Measurements from ENCODE around the gene TMEM131.
"Not testable (repeated sequence)": the region's sequence is repeated elsewhere in the genome, so short reads cannot be mapped to it uniquely, and the experiment has no call there.

TMEM131 gene, protein sequence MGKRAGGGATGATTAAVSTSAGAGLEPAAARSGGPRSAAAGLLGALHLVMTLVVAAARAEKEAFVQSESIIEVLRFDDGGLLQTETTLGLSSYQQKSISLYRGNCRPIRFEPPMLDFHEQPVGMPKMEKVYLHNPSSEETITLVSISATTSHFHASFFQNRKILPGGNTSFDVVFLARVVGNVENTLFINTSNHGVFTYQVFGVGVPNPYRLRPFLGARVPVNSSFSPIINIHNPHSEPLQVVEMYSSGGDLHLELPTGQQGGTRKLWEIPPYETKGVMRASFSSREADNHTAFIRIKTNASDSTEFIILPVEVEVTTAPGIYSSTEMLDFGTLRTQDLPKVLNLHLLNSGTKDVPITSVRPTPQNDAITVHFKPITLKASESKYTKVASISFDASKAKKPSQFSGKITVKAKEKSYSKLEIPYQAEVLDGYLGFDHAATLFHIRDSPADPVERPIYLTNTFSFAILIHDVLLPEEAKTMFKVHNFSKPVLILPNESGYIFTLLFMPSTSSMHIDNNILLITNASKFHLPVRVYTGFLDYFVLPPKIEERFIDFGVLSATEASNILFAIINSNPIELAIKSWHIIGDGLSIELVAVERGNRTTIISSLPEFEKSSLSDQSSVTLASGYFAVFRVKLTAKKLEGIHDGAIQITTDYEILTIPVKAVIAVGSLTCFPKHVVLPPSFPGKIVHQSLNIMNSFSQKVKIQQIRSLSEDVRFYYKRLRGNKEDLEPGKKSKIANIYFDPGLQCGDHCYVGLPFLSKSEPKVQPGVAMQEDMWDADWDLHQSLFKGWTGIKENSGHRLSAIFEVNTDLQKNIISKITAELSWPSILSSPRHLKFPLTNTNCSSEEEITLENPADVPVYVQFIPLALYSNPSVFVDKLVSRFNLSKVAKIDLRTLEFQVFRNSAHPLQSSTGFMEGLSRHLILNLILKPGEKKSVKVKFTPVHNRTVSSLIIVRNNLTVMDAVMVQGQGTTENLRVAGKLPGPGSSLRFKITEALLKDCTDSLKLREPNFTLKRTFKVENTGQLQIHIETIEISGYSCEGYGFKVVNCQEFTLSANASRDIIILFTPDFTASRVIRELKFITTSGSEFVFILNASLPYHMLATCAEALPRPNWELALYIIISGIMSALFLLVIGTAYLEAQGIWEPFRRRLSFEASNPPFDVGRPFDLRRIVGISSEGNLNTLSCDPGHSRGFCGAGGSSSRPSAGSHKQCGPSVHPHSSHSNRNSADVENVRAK (N-terminal part only)

DNA sequence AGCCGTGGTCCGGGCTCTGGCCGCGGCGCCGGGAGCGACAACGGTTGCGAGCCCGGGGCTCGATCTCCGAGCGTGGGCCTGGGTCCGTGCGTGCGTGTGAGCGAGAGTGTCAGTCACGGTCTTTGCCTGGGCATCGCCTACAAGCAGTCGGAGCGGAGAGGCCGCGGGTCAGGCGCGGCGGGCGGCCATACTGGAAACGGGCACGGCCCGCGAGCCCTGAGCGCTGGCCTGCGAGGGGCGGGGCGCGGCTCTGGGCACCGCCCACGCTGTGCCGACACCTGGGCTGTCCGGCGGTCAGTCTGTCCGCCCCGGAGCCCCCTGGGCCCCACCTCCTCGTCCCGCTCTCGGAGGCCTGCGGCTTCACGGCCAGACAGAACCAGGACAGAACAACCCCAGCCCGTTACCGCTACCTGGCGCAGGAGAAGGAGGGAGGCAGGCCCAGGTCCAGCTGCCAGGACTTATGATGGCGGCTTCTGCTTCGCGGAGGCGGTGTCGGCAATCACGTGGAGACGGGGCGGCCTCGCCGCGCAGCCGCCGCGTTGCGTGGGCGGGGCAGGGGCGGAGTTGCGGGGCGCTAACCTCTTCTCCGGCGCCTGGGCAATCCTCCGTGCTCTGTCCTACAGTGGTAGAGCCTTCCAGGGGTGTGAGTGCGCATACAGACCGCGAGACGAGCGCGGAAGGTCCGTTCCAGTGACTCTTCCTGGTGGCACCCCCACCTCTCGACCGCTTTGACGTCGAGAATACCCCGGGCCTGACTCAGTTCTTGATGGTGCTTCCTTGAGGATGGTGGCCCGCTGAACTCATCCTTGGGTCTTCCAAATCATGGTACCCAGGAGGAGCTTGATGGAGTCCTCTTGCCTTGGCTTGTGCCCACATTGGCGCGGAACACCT is at the start of gene TMEM131:
TSS of gene TMEM131 (minus strand) at position 215 of the 891 bp plus-strand sequence. CDS start 286 bp downstream, outside the sequence.
- peak; percentile 97 for DNase-seq

DNA sequence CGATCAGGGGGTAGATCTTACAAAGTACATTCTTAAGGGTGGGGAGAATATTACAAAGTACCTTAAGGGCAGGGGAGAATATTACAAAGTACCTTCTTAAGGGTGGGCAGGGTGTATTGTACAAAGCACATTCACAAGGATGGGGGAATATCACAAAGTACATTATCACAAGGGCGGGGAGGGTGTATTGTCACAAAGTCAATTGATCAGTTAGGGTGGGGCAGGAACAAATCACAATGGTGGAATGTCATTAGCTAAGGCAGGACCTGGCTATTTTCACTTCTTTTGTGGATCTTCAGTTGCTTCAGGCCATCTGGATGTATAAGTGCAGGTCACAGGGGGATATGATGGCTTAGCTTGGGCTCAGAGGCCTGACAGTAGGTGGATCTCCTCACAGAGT is 49.0 kb upstream of the TMEM131 start:
- DNase-seq = not testable (repeated sequence)

DNA sequence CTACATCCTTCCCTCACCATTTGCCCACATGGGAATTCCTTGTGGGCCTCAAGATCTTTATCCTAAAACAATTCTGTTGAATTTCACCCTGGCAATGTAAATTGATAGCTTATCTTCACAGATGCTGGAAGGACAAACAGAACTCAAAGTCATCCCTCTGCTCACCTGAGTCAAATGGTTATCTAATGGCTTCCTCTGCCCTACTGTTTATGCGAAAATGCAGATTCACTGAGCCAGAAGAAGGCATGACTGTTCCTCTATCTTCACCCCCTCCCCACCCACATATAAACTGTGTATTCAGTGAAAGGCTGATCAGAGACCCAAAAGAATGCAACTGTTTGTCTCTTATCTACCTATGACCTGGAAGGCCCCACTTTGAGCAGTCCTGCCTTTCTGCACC is 47.4 kb upstream of the TMEM131 start:
- no peak for DNase-seq

DNA sequence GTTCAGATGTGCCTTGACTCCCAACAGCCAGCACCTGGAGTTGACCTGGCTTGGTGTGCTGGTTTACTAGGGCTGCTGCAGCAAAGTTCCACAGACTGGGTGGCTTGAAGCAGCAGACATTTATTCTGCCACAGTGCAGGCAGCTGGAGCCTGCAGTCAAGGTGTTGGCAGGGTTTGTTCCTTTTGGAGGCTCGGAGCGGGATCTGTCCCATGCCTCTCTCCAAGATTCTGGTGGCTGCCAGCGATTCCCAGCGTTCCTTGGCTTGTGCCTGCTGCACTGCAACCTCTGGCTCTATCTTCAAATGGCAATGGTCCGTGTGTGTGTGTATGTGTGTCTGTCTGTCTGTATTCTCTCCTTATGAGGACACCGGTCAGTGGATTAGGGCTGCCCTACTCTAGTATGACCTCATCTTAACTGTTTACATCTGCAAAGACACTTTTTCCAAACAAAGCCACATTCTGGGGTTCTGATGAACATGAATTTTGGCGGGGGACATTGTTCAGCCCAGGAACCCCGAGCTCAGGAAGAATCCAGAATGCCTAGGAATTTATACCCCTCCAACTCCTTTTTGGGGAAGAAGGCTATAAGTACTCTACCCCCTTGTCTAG is 44.7 kb upstream of the TMEM131 start:
- DNase-seq = no peak

DNA sequence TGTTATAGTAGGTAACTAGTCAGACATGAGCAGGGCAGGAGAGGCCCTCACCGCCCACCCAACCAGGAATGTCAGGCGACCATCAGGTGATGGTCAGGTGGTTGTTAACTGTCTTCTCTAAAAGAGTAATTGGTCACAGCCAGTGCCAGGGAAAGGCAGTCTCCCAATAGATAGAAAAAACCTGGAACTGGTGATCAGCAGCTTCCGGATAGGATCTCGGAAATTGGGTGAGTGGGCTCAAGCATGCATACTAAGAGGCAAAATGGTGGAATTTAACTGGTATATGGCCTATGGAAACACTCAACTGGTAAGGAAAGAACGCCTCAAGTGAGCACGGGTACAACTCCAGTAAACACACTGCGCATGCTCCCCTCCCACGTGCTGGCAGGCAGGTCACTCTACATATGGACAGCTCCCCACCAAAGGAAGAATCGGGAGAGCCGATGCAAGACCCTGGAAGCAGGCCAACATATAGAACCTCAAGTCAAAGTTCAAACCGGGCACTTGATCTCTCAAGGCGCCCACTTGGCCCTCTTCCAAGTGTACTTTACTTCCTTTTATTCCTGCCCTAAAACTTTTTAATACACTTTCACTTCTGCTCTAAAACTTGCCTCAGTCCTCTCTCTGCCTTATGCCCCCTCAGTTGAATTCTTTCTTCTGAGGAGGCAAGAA is 43.5 kb upstream of the TMEM131 start:
- DNase-seq = no peak

DNA sequence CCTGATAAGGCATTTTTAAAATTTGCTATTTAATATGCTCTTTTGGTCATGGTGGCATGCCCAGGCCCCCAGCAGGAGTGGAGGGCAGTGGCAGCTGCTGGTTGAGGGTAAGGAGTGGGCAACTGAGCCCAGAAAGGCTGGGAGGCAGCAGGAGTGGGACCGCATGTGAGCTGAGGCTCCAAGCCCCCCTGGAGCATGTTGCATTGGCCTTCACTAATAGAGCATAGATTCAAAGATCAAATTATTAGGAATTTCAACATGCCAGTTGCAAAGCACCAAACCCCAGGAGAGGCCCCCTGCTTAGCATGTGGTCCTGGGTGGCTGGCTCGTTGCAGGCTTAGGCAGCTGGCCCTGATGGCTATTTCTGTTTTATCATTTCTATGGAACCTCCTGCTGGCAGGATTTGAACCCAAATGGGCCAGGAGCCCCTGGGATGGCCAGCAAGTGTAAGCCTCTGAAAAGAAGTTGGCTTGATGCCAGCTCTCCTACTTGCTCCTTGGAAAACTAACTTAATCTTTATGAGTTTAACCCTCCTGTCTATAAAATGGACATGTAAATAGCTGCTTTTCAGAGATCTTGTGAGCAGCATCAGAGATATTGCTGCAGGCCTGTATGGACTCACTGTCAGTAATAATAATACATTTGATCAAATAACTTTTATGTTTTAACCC is 42.1 kb upstream of the TMEM131 start:
- DNase-seq = no peak

DNA sequence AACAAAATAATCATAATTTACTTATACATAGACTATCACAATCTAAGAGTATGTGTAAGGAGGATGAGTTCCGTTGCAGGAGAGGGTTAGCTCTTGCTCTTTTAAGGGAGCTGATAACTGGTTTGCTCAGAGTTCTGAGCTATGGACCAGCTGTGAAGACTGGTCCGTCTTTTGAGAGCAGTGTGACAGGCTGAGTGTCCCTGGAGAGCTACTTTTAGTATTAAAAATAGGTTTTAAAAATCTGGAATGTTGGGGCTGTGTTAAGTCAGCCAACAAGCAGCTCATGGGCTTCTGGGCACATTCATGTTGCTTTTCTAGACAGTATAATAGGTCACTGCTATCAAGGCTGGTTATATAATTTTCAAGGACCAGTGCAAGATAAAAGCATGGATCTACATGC is 41.5 kb upstream of the TMEM131 start:
- DNase-seq = no peak

DNA sequence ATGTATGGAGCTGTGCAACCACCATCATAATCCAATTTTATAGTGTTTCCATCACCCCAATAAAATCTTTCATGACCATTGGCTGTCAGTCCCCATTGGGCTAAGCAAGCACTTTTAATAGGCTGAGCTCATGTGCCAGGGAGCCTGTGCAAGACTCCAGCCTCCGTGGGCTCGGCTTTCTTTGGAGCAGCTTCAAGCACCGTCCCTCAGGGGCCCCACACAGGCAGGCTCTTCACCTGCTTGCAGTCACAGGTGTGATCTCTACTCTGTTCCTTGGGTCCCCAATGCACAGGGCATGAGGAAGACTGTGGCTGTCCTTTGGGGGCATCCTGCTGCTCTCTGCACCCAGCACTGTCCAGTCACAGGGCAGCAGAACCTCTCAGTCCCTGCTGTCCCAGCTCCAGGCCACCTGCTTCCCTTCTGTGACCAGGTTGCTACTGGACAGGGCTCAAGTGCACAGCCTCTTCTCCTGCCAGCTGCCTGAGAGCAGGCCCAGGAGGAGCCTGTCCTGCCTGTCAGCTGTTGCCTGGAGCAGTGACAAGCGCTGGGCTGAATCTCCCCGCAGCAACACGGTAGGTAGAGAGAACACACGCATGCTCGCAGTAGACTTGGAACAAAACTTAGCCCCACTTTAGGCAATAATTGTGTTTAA is 40.7 kb upstream of the TMEM131 start:
- DNase-seq = no peak

DNA sequence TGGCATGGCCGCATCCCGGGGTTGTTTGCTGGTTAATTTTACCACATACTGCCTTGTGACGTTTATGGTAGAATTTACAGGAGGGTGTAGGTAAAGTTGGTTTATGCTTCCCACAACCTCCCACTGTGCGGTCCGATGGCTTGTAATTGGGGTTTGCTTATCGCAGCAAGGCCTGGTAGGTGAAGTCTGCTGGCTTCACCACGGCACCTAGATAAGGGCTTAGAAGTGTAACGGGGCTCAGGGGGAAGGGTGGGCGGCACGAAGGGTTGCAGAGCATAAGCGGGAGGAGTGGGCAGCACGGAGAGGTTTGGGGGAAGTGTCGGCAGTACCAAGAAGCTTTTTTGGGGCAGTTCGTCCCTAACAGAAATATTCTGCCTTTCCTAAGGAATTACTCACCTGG is 39.0 kb upstream of the TMEM131 start:
- DNase-seq = no peak

DNA sequence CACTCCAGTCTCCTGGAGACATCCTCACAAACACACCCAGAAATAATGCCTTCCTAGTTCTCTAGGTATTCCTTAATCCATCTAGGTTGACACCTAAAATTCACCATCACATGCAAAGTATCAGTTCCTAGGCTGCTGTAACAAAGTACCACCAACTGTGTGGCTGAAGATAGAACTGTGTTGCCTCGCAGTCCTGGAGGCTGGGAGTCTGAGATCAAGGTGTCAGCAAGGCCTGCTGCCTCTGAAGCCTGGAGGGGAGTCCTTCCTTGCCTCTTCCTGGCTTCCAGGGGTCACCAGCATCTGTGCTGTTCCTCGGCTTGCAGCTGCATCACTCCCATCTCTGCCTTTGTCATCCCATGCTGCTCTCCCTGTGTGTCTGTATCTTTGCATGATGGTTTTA is 36.3 kb upstream of the TMEM131 start:
- no peak for DNase-seq

DNA sequence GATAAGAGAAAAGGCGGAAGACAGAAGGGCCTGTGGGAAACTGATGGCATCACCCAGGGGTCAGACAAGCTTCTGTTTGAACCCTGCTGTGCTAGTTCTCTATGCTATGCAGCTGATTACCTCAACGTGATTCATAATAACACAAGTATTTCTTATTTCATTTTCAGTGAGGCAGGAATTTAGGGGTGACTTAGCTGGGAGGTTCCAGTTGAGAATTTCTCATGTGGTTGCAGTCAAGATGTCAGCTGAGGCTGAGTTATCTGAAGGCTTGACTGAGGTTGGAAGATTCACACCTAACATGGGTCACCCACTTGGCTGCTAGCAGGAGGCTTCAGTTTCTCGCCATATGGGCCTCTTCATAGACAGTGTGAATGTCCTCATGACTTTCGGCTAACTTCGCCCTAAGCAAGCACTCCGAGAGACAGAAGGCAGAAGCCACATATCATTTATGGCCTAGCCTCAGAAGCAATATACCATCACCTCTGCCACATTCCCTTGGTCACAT is 34.0 kb upstream of the TMEM131 start:
- no peak for DNase-seq

DNA sequence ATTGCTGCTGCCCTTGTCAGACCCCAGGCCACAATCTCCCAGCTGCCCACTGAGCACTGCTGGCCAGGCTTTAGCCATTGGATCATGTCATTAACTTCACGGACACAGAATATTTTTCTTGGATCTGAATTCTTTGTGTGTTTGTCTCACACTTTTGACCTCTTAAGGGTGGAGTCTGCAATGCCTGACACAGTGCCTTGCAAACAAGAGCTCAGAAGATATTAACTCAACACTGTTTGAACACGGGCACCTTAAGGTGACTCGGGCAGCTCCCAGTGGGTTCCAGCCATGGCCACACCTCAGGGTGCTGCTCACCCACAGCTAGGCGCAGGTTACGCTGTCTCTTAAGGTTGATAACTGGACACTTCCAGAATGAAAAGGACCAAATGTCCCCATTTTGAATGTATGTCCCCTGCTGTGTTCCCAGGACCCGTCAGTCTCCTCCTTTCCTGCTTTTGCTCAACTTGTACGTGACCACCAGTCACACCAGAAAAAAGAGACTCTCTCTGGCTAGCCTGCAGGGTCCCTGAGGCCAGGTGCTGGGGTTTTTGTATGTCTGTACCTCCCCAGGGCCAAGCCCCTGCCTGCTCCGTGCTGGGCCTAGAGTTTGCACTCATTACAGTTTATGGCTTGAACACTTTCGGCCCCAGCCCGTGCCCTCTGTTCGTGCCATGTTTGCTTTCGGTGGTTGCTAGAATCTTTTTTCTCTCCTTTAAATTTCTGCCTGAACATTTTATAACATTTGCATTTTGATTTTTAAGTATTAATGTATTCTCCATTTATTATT is 33.4 kb upstream of the TMEM131 start:
- no peak for DNase-seq

DNA sequence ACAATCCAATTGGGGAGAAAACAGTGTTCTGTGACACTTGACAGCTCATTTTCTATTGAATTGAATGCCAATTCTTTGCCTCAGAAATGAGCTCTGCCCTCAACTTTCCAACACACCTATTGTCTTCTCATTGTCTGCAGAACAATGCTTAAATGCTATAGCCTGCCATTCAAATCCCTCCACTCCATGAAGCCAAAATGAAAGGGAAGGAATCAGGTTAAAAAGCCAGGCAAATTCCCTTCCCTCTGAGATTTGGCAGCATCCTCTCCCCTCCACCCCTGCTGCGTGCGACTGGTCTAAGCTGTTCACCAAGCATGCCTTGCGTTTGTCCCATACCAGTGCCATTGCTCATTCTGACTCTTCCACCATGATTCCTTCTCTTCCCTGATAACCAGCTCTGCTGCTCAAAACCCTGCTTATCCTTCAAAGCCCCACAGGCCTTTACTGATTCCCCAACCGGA is 32.4 kb upstream of the TMEM131 start:
- no peak for DNase-seq

DNA sequence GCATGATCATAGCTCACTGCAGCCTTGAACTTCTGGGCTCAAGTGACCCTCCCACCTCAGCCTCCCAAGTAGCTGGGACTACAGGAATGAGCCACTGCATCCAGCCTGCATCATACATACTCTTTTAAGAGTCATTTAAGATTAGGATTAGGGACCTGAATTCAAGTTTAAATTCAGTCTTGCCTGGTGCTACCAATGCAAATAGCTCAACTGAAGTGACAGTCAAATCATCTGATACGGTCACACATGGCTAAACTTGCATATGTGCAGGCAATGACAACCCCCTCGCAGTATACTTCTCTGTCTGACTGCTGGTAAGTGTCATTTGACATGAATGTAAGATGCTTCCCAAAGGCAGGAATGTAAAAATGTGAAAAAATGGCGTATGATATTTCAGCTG is 31.8 kb upstream of the TMEM131 start:
- DNase-seq = no peak

DNA sequence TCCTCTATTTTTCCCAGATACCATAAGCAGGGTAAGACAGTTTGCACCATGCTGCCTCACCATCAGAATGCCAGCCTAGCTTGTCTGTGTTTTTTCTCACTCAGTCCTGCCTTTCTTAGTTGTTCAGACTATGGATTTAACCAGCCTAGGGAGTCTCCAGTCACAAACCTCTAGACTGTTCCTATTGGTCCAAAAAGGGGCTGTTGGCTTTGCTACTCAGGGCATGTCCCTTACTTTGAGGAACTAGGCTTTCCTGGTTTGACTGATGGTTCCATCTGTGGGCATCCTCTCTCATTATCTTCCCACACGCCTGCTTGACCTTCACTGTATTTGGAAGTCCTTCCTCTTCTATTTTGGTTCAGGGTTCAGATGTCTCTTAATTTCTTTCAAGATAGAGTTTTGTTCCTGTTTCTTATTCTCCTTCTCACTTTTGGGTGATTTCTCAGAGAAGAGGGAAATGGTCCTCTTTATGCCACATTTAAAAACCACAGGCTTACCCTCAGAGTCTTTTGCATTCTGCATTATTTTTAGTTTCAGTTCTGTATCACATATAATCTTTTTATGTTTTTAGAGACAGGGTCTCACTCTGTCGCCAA is 31.3 kb upstream of the TMEM131 start:
- no peak for DNase-seq

DNA sequence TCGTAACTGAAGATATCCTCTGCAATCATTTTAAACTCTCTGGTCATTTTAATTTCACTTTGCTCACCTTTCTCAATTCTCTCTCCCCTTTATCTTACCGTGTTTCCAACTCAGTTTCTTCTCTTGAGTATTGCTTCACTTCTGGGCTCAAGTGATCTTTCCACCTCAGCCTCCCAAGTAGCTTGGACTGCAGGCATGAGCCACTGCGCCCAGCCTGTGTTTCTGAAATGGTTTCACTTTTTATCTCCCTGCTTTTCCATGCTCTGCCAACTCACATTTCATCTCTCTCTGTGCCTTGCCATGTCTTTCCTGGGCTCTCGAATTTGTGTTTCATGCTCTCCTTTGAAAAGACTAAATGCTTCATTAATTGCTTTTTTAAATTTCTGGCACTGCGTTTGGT is 30.5 kb upstream of the TMEM131 start:
- DNase-seq = no peak

DNA sequence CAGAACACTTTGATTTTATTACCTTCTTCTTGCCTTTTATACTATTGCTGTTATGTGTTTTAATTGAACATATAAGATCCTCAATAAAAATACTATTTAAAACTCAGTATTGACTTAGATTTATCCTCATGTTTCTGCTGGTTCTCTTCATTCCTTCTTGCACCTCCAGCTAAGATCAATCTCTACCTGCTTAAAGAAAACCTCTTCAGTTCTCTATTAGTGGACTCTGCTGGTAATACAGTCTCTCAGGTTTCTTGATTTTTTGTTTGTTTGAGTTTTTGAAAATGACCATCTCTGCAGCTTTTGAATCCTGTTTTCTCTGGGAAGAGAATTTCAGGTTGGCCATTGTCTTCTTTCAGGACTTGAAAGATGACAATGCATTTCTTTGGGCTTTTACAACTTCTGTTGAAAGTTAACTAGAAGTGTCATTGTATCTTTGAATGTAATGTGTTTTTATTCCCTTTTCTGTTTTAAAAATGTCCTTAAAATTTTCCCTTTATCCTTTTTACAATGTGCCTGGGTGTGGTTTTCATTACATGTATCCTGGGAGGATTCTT is 29.8 kb upstream of the TMEM131 start:
- no peak for DNase-seq

DNA sequence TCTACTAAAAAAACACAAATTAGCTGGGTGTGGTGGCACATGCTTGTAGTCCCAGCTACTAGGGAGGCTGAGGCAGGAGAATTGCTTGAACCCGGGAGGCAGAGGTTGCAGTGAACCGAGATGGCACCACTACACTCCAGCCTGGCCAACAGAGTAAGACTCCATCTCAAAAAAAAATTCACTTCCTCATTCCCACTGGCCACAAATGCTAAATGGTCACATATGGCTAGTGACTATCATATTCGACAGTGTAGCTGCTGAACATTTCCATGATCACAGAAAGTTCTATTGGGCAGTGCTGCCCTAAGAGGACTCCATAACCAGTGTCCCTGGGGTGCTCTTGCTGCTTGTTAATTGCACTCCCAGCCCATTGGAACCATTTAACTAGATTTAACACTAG is 26.3 kb upstream of the TMEM131 start:
- not testable (repeated sequence) for DNase-seq
